Measurements from ENCODE around the gene PLB1. TPM values are rescaled to one million over a fixed set of nuclear protein-coding genes. Genes with fewer than 3 reads are reported as not detected.

PLB1 gene
- total RNA-seq, 2 experiments from 2014 or later, result not detected

GRCh38 chr2:28623582-28624405, 127.9 kb downstream of the PLB1 start:
- no peak overlapping the region for H3K4me2 ChIP-seq (ENCODE audit: low read length)
- intact Hi-C loops (cut with micrococcal nuclease; ENCODE audit: unreplicated experiment), result no loop called here
- ChIA-PET CTCF (ENCODE audit: unreplicated experiment) (no interaction called here), POLR2A (no interaction called here)
- H3K9me3 ChIP-seq (ENCODE audit: low read length), result no peaks in the 10 kb centered on the region
- H3K4me1 ChIP-seq (ENCODE audit: insufficient read depth, low read length, poor library complexity, severe bottlenecking), result peaks cover 6% of the 10 kb centered on the region
- DNase-seq (ENCODE audit: low spot score), result no peak
- no TSS peak for BruUV-seq (replicated peaks)
- H3K79me2 ChIP-seq (ENCODE audit: insufficient read depth, low read depth, low read length), result no peaks in the 10 kb centered on the region
- TF ChIP-seq EZH2phosphoT487 (IDR thresholded peaks at IDR 0.05; ENCODE audit: borderline replicate concordance, low read depth, low read length) (no peak), CTCF (conservative IDR thresholded peaks at IDR 0.05; ENCODE audit: low read length) (no peak)
- no peaks in the 10 kb centered on the region for H4K20me1 ChIP-seq (ENCODE audit: insufficient read depth, low read length)
- H3K9me2 ChIP-seq (ENCODE audit: insufficient read depth, low read length), result no peaks in the 10 kb centered on the region
- H3K36me3 ChIP-seq (ENCODE audit: insufficient read depth, low read length), result no peaks in the 10 kb centered on the region
- no peak overlapping the region for H3K4me3 ChIP-seq (ENCODE audit: low read depth, low read length, poor library complexity, severe bottlenecking)
- H2AFZ ChIP-seq (ENCODE audit: low read length), result no peak overlapping the region
- no peak overlapping the region for H3K27ac ChIP-seq (ENCODE audit: low read depth, low read length, poor library complexity, severe bottlenecking)

GRCh38 chr2:28624436-28624792, 128.6 kb downstream of the PLB1 start:
- no peak overlapping the region for H3K4me3 ChIP-seq (ENCODE audit: low read depth, low read length, poor library complexity, severe bottlenecking)
- intact Hi-C loops (cut with micrococcal nuclease; ENCODE audit: unreplicated experiment), result no loop called here
- H3K27ac ChIP-seq (ENCODE audit: low read depth, low read length, poor library complexity, severe bottlenecking), result no peak overlapping the region
- peaks cover 6% of the 10 kb centered on the region for H3K4me1 ChIP-seq (ENCODE audit: insufficient read depth, low read length, poor library complexity, severe bottlenecking)
- H2AFZ ChIP-seq (ENCODE audit: low read length), result no peak overlapping the region
- ChIA-PET POLR2A (no interaction called here), CTCF (ENCODE audit: unreplicated experiment) (no interaction called here)
- no TSS peak for BruUV-seq (replicated peaks)
- H4K20me1 ChIP-seq (ENCODE audit: insufficient read depth, low read length), result no peaks in the 10 kb centered on the region
- DNase-seq (ENCODE audit: low spot score), result no peak
- no peaks in the 10 kb centered on the region for H3K9me3 ChIP-seq (ENCODE audit: low read length)
- TF ChIP-seq CTCF (conservative IDR thresholded peaks at IDR 0.05; ENCODE audit: low read length) (no peak), EZH2phosphoT487 (IDR thresholded peaks at IDR 0.05; ENCODE audit: borderline replicate concordance, low read depth, low read length) (no peak)
- no peaks in the 10 kb centered on the region for H3K79me2 ChIP-seq (ENCODE audit: insufficient read depth, low read depth, low read length)
- no peaks in the 10 kb centered on the region for H3K36me3 ChIP-seq (ENCODE audit: insufficient read depth, low read length)
- no peak overlapping the region for H3K4me2 ChIP-seq (ENCODE audit: low read length)
- H3K9me2 ChIP-seq (ENCODE audit: insufficient read depth, low read length), result no peaks in the 10 kb centered on the region
